MCF 10A (cell line): ENCODE data around the gene EIF2AK2. TPM values are rescaled to one million over a fixed set of nuclear protein-coding genes. Genes with fewer than 3 reads are reported as not detected.

Experiments used
- BruUV-seq: library from RNA; stranded (reverse); fragments of 400-500 nt; replicated peaks from 2 replicates; lab custom pipeline; 2021; lab: Mats Ljungman, UMichigan
- CTCF ChIA-PET: fragments of 300-600 bp; sonication (Branson Sonifier 250); formaldehyde crosslinking; extraction: SDS; loops from one replicate; lab custom pipeline; 2021; ENCODE audit warnings: antibody characterized with exemption, inconsistent platforms; lab: Yijun Ruan, JAX
- POLR2A ChIA-PET: fragments of 300-600, 350-650 bp; sonication (Branson Sonifier 250); formaldehyde crosslinking; extraction: SDS; loops from one replicate; lab custom pipeline; 2020; ENCODE audit warnings: antibody characterized with exemption, inconsistent platforms; lab: Yijun Ruan, JAX
- DNase-seq: peaks from one replicate; pipeline ENCODE4 v3.0.0-alpha.2; 2018; ENCODE audit not compliant: unreplicated experiment
- H3K27ac Mint-ChIP-seq: one replicate; pipeline ENCODE4 v1.8.0; 2022; ENCODE audit warnings: mild to moderate bottlenecking, low read depth, mixed read lengths; ENCODE audit not compliant: unreplicated experiment
- H3K27me3 Mint-ChIP-seq: one replicate; pipeline ENCODE4 v1.8.0; 2022; ENCODE audit warnings: mixed read lengths; ENCODE audit not compliant: insufficient read depth, unreplicated experiment
- H3K36me3 Mint-ChIP-seq: one replicate; pipeline ENCODE4 v1.8.0; 2022; ENCODE audit warnings: mild to moderate bottlenecking, moderate library complexity, mixed read lengths; ENCODE audit not compliant: insufficient read depth, unreplicated experiment
- H3K4me1 Mint-ChIP-seq: one replicate; pipeline ENCODE4 v1.8.0; 2022; ENCODE audit warnings: mixed read lengths; ENCODE audit not compliant: insufficient read depth, unreplicated experiment
- H3K4me3 Mint-ChIP-seq: one replicate; pipeline ENCODE4 v1.8.0; 2022; ENCODE audit warnings: mild to moderate bottlenecking, moderate library complexity, mixed read lengths; ENCODE audit not compliant: unreplicated experiment
- H3K9me3 Mint-ChIP-seq: one replicate; pipeline ENCODE4 v1.8.0; 2022; ENCODE audit warnings: mixed read lengths; ENCODE audit not compliant: unreplicated experiment
- CTCF ChIP-seq: fragments of 200-600 bp; IDR thresholded peaks from one replicate; pipeline ENCODE4 v1.8.0; 2022; ENCODE audit warnings: antibody characterized with exemption, mild to moderate bottlenecking; ENCODE audit not compliant: unreplicated experiment
- intact Hi-C: fragments of 100-400 bp; cut with micrococcal nuclease; formaldehyde crosslinking; loops from 2 replicates; pipeline ENCODE4 v1.14.1; 2022
- total RNA-seq: library from RNA; stranded (reverse); gene quantifications from 2 replicates; pipeline ENCODE4 v1.2.3, GENCODE V29; 2022

Gene EIF2AK2
- total RNA-seq, 1 experiment from 2014 or later: 29.6 TPM

GRCh38 chr2:37111958-37112357, 44.8 kb downstream of the EIF2AK2 start:
- Mint-ChIP-seq H3K4me3 (no peak overlapping the region), H3K27me3 (no peaks in the 10 kb centered on the region), H3K27ac (no peak overlapping the region), H3K9me3 (no peaks in the 10 kb centered on the region), H3K4me1 (no peaks in the 10 kb centered on the region), H3K36me3 (peaks cover 81% of the 10 kb centered on the region)
- POLR2A ChIA-PET: no interaction called here
- no TSS peak for BruUV-seq
- no peak for TF ChIP-seq CTCF
- CTCF ChIA-PET: interaction anchor here (0.7 kb wide), 1 partner anchor 209 kb away, joined by 3 read pairs; no protein-coding TSS in a partner anchor
- DNase-seq: no peak
- intact Hi-C loops: no loop called here

- no peak for TF ChIP-seq CTCF
- H3K36me3 Mint-ChIP-seq: peaks cover 81% of the 10 kb centered on the region
- no peak overlapping the region for H3K4me3 Mint-ChIP-seq
- intact Hi-C loops: no loop called here
- H3K27me3 Mint-ChIP-seq: no peaks in the 10 kb centered on the region
- CTCF ChIA-PET: no interaction called here
- H3K9me3 Mint-ChIP-seq: no peaks in the 10 kb centered on the region
- H3K27ac Mint-ChIP-seq: no peak overlapping the region
- no TSS peak for BruUV-seq
- DNase-seq: peak; percentile 9
- POLR2A ChIA-PET: no interaction called here
- H3K4me1 Mint-ChIP-seq: no peaks in the 10 kb centered on the region
These were observed 46.2 kb downstream of the EIF2AK2 start for GRCh38 chr2:37110306-37111212.

- CTCF ChIA-PET: interaction anchor here (0.6 kb wide), 1 partner anchor 32 kb away, joined by 3 read pairs; no protein-coding TSS in a partner anchor
- peaks cover 79% of the 10 kb centered on the region for H3K36me3 Mint-ChIP-seq
- no peak for TF ChIP-seq CTCF
These were observed 47.3 kb downstream of the EIF2AK2 start for GRCh38 chr2:37109523-37109922.

GRCh38 chr2:37105150-37105549, 51.6 kb downstream of the EIF2AK2 start:
- Mint-ChIP-seq H3K9me3 (no peaks in the 10 kb centered on the region), H3K27me3 (no peaks in the 10 kb centered on the region), H3K4me3 (no peak overlapping the region), H3K36me3 (peaks cover 69% of the 10 kb centered on the region), H3K27ac (no peak overlapping the region), H3K4me1 (no peaks in the 10 kb centered on the region)
- no peak for TF ChIP-seq CTCF
- intact Hi-C loops: no loop called here
- DNase-seq: no peak
- ChIA-PET POLR2A (no interaction called here), CTCF (no interaction called here)
- BruUV-seq: no TSS peak

More at GRCh38 chr2:37109523-37109922, 47.3 kb downstream of the EIF2AK2 start:
- POLR2A ChIA-PET: no interaction called here
- H3K9me3 Mint-ChIP-seq: no peaks in the 10 kb centered on the region
- H3K27ac Mint-ChIP-seq: no peak overlapping the region
- no peaks in the 10 kb centered on the region for H3K4me1 Mint-ChIP-seq
- intact Hi-C loops: no loop called here
- BruUV-seq: no TSS peak
- no peak for DNase-seq
- H3K4me3 Mint-ChIP-seq: no peak overlapping the region
- H3K27me3 Mint-ChIP-seq: no peaks in the 10 kb centered on the region
